A549 (cell line): ENCODE data around the gene GRIP2.

Source experiments
- BHLHE40 ChIP-seq: IDR thresholded peaks from 2 replicates; pipeline ENCODE4 v1.6.1; 2012; ENCODE audit warnings: low read depth, low read length, inconsistent platforms
- CEBPB ChIP-seq, 2 experiments: fragments of >200 bp in 1 of 2; sonication (Bioruptor Twin) in 1 of 2; formaldehyde crosslinking in 1 of 2; IDR thresholded peaks; 2 replicates each; pipeline ENCODE4 v1.6.1; 2012 to 2016
- EP300 ChIP-seq, 2 experiments: fragments of >200 bp; sonication (Bioruptor Twin); formaldehyde crosslinking; IDR thresholded peaks; 2 replicates in 1 of 2; 3 replicates in 1 of 2; pipeline ENCODE4 v1.6.1; 2016 to 2017
- ESRRA ChIP-seq: fragments of 150-350 bp; IDR thresholded peaks from 2 replicates; pipeline ENCODE4 v1.6.1; 2014; ENCODE audit warnings: mild to moderate bottlenecking, low read length, borderline replicate concordance
- JUN ChIP-seq, 2 experiments: fragments of >200 bp; sonication (Bioruptor Twin); formaldehyde crosslinking; IDR thresholded peaks; 2 replicates in 1 of 2; 3 replicates in 1 of 2; pipeline ENCODE4 v1.6.1; 2016 to 2017
- NFE2L2 ChIP-seq: fragments of 150-350 bp; conservative IDR thresholded peaks from 2 replicates; pipeline ENCODE4 v1.6.1; 2014; ENCODE audit warnings: low read length
- POLR2A ChIP-seq: IDR thresholded peaks from 2 replicates; pipeline ENCODE4 v1.6.1; 2012; ENCODE audit warnings: mild to moderate bottlenecking, low read length
- RAD21 ChIP-seq, 2 experiments: fragments of >200 bp in 1 of 2; sonication (Bioruptor Twin) in 1 of 2; formaldehyde crosslinking in 1 of 2; IDR thresholded peaks in 1 of 2; conservative IDR thresholded peaks in 1 of 2; 2 replicates in 1 of 2; 3 replicates in 1 of 2; pipeline ENCODE4 v1.6.1; 2012 to 2018; ENCODE audit warnings: inconsistent platforms in 1 of 2
- RNF2 ChIP-seq: fragments of 200-600 bp; sonication (generic); IDR thresholded peaks from 2 replicates; pipeline ENCODE4 v1.6.1; 2016; ENCODE audit warnings: low read depth, mild to moderate bottlenecking, antibody characterized with exemption, moderate library complexity, borderline replicate concordance
- TF ChIP-seq, protein P1 (sequence below): fragments of >200 bp; sonication (Bioruptor Twin); formaldehyde crosslinking; IDR thresholded peaks from 3 replicates; pipeline ENCODE4 v1.5.1; 2016
- TF ChIP-seq, protein P2 (sequence below): fragments of 200-600 bp; sonication (generic); IDR thresholded peaks from 2 replicates; pipeline ENCODE4 v1.6.1; 2016; ENCODE audit warnings: antibody characterized with exemption, mild to moderate bottlenecking, moderate library complexity
- TF ChIP-seq, protein P3 (sequence below): fragments of 250-450 bp; sonication (Bioruptor Pico); IDR thresholded peaks from 2 replicates; pipeline ENCODE4 v1.5.0; 2021; ENCODE audit warnings: mild to moderate bottlenecking, moderate library complexity, borderline replicate concordance

DNA sequence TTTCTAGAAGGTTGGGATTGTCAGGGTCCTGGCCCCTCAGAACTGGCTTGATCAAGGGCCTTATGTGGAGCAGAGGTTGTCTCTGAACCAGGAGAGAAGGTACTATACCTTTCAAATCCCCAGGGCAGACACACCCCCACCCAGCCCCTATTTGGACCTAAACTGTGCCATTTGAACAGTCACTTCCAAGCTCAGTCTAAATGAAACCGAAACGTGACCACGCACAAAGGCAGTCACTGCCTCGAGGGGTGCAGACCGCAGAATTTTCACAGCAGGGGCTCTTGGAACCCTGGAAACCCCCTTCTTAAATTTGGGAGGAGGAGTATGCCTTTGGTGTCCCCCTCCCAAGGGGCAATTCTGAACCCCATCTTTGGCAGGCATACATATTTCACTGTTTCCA is 53.7 kb downstream of the GRIP2 start:
- TF ChIP-seq, protein P1, sequence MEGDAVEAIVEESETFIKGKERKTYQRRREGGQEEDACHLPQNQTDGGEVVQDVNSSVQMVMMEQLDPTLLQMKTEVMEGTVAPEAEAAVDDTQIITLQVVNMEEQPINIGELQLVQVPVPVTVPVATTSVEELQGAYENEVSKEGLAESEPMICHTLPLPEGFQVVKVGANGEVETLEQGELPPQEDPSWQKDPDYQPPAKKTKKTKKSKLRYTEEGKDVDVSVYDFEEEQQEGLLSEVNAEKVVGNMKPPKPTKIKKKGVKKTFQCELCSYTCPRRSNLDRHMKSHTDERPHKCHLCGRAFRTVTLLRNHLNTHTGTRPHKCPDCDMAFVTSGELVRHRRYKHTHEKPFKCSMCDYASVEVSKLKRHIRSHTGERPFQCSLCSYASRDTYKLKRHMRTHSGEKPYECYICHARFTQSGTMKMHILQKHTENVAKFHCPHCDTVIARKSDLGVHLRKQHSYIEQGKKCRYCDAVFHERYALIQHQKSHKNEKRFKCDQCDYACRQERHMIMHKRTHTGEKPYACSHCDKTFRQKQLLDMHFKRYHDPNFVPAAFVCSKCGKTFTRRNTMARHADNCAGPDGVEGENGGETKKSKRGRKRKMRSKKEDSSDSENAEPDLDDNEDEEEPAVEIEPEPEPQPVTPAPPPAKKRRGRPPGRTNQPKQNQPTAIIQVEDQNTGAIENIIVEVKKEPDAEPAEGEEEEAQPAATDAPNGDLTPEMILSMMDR = no peak
- TF ChIP-seq CEBPB (IDR thresholded peaks at IDR 0.05) (no peak), POLR2A (no peak), ESRRA (no peak), RAD21 (conservative IDR thresholded peaks at IDR 0.05 in 1 of 2, IDR thresholded peaks at IDR 0.05 in 1 of 2) (no peak), RNF2 (no peak), BHLHE40 (no peak), NFE2L2 (no peak), EP300 (IDR thresholded peaks at IDR 0.05) (no peak), JUN (IDR thresholded peaks at IDR 0.05) (no peak)
- TF ChIP-seq, protein P2, sequence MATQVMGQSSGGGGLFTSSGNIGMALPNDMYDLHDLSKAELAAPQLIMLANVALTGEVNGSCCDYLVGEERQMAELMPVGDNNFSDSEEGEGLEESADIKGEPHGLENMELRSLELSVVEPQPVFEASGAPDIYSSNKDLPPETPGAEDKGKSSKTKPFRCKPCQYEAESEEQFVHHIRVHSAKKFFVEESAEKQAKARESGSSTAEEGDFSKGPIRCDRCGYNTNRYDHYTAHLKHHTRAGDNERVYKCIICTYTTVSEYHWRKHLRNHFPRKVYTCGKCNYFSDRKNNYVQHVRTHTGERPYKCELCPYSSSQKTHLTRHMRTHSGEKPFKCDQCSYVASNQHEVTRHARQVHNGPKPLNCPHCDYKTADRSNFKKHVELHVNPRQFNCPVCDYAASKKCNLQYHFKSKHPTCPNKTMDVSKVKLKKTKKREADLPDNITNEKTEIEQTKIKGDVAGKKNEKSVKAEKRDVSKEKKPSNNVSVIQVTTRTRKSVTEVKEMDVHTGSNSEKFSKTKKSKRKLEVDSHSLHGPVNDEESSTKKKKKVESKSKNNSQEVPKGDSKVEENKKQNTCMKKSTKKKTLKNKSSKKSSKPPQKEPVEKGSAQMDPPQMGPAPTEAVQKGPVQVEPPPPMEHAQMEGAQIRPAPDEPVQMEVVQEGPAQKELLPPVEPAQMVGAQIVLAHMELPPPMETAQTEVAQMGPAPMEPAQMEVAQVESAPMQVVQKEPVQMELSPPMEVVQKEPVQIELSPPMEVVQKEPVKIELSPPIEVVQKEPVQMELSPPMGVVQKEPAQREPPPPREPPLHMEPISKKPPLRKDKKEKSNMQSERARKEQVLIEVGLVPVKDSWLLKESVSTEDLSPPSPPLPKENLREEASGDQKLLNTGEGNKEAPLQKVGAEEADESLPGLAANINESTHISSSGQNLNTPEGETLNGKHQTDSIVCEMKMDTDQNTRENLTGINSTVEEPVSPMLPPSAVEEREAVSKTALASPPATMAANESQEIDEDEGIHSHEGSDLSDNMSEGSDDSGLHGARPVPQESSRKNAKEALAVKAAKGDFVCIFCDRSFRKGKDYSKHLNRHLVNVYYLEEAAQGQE = no peak
- TF ChIP-seq, protein P3, sequence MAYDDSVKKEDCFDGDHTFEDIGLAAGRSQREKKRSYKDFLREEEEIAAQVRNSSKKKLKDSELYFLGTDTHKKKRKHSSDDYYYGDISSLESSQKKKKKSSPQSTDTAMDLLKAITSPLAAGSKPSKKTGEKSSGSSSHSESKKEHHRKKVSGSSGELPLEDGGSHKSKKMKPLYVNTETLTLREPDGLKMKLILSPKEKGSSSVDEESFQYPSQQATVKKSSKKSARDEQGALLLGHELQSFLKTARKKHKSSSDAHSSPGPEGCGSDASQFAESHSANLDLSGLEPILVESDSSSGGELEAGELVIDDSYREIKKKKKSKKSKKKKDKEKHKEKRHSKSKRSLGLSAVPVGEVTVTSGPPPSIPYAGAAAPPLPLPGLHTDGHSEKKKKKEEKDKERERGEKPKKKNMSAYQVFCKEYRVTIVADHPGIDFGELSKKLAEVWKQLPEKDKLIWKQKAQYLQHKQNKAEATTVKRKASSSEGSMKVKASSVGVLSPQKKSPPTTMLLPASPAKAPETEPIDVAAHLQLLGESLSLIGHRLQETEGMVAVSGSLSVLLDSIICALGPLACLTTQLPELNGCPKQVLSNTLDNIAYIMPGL (CRISPR knock-in tag) = no peak
